ENCODE measurements around the gene MEGF11.

GRCh38 chr15:65922621-65923020, 330.9 kb downstream of the MEGF11 start:
- TF ChIP-seq SP1 (IDR thresholded peaks at IDR 0.05) (no peak), L3MBTL2 (conservative IDR thresholded peaks at IDR 0.05) (no peak)
